K562 (cell line): ENCODE results near the gene SPOCK2. TPM values are rescaled to one million over a fixed set of nuclear protein-coding genes. Genes with fewer than 3 reads are reported as not detected.

ENCODE experiments used
- KLF6 ChIP-seq: fragments of 250-450 bp; sonication (Bioruptor Pico); IDR thresholded peaks from 2 replicates; pipeline ENCODE4 v1.4.0; 2020; ENCODE audit warnings: mild to moderate bottlenecking, moderate library complexity, borderline replicate concordance
- MYC ChIP-seq, 2 experiments: fragments of 250-450 bp in 1 of 2; sonication (Bioruptor Pico) in 1 of 2; IDR thresholded peaks; 2 replicates each; pipeline versions ENCODE4 v1.5.1 to v1.6.1; 2012 to 2021; ENCODE audit warnings: low read depth in 2 of 2, borderline replicate concordance in 1 of 2, improper control_type of control experiment in 1 of 2, low read length in 1 of 2, mild to moderate bottlenecking in 1 of 2, moderate library complexity in 1 of 2
- NFE2 ChIP-seq: IDR thresholded peaks from 2 replicates; pipeline ENCODE4 v1.6.1; 2014; ENCODE audit warnings: antibody characterized with exemption, low read depth
- TRIM24 ChIP-seq, 2 experiments: fragments of 450-650 bp; IDR thresholded peaks; 2 replicates each; pipeline ENCODE4 v1.6.1; 2016
- YY1 ChIP-seq, 3 experiments: IDR thresholded peaks; 2 replicates each; pipeline ENCODE4 v1.6.1; 2011; ENCODE audit warnings: low read length in 2 of 3, mild to moderate bottlenecking in 2 of 3, moderate library complexity in 2 of 3, borderline replicate concordance in 1 of 3, control low read depth in 1 of 3, low read depth in 1 of 3; ENCODE audit not compliant: insufficient read depth in 3 of 3, insufficient replicate concordance in 2 of 3, control insufficient read depth in 1 of 3, insufficient read length in 1 of 3; ENCODE audit errors: extremely low read depth in 1 of 3
- ZNF24 ChIP-seq: fragments of 450-650 bp; IDR thresholded peaks from 2 replicates; pipeline ENCODE4 v1.6.1; 2016
- polyA plus RNA-seq, 8 experiments: library from polyadenylated mRNA; depleted of rRNA in 4 of 8; stranded (reverse) in 5 of 8; unstranded in 3 of 8; fragments of >200 nt; fragmentation: Nextera tagmentation in 2 of 8; fragmentation: Illumina TruSeq in 1 of 8; extraction: Ambion mirVana in 2 of 8; extraction: Trizol in 1 of 8; gene quantifications; 2 replicates each; pipeline versions ENCODE4 v1.2.1 to v1.2.3, GENCODE V29; 2011 to 2014; ENCODE audit warnings: inconsistent platforms in 1 of 8, missing spikeins in 1 of 8
- total RNA-seq, 7 experiments: library from RNA; depleted of rRNA in 6 of 7; stranded (reverse); fragments of >200 nt in 6 of 7; fragmentation: Illumina TruSeq in 2 of 7; extraction: Trizol in 2 of 7; gene quantifications; 2 replicates each; pipeline versions ENCODE4 v1.2.1 to v1.2.3, GENCODE V29; 2011 to 2021; ENCODE audit warnings: low replicate concordance in 1 of 7
- TF ChIP-seq, protein P1 (sequence below): IDR thresholded peaks from 2 replicates; pipeline ENCODE4 v1.6.1; 2011; ENCODE audit warnings: borderline replicate concordance, low read depth, mild to moderate bottlenecking, moderate library complexity, low read length; ENCODE audit not compliant: insufficient read depth, poor library complexity, severe bottlenecking

The SPOCK2 gene
- total and polyA plus RNA-seq, 9 of the 15 experiments (the other 6 are each of a cell fraction or from before 2014, with no cell fraction given): 0.04 to 0.86 (median 0.11) TPM; not detected in 2

DNA sequence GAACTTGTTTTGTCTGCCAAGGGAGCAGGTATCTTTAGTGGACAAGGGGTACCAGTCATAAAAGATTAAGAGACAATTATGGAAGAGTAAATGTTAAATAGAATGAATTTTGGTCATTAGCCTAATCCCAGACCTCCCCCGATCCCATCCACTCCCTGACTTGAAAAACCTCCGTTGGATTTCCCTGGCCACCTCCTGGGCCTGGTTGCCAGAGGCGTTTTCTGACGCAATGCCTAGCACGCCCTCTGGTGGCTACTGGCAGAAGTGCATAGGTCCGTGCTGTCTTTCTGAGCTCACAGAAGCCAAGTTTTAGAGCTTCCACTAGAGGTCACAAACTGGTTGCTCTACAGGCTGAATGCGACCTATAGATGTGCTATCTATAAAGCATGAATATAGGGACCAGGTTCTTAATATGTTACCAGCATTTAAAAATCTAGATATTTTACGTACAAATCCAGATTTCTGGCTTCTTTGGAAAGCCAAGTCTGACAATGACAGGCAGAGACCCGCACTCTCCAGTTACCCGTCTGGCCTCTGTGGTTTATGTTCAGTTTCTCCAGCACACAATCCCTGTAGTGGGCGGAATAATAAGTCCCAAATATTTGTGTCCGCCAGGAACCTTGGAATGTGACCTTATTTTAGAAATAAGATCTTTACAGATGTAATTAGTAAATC, 39.8 kb downstream of the SPOCK2 start (continued):
- TF ChIP-seq MYC (IDR thresholded peaks at IDR 0.05; ENCODE audit: low read depth, low read length) (peak; percentile 64), MYC (CRISPR knock-in tag; IDR thresholded peaks at IDR 0.05; ENCODE audit: borderline replicate concordance, low read depth) (no peak), TRIM24 (IDR thresholded peaks at IDR 0.05) (0 out of 4 replicates have a peak, but pooled peaks of 1 of the 2 experiments have one; percentile 58), ZNF24 (0 out of 2 replicates have a peak, but pooled peaks have one; percentile 27), NFE2 (0 out of 2 replicates have a peak, but pooled peaks have one; percentile 2), YY1 (IDR thresholded peaks at IDR 0.05; ENCODE audit: borderline replicate concordance in 1 of 3, control insufficient read depth in 1 of 3, extremely low read depth in 1 of 3, insufficient read depth in 3 of 3, insufficient read length in 1 of 3, insufficient replicate concordance in 2 of 3, low read depth in 1 of 3, low read length in 2 of 3) (peak in 1 of 3 experiments; percentile 52), KLF6 (no peak)
- TF ChIP-seq, protein P1, sequence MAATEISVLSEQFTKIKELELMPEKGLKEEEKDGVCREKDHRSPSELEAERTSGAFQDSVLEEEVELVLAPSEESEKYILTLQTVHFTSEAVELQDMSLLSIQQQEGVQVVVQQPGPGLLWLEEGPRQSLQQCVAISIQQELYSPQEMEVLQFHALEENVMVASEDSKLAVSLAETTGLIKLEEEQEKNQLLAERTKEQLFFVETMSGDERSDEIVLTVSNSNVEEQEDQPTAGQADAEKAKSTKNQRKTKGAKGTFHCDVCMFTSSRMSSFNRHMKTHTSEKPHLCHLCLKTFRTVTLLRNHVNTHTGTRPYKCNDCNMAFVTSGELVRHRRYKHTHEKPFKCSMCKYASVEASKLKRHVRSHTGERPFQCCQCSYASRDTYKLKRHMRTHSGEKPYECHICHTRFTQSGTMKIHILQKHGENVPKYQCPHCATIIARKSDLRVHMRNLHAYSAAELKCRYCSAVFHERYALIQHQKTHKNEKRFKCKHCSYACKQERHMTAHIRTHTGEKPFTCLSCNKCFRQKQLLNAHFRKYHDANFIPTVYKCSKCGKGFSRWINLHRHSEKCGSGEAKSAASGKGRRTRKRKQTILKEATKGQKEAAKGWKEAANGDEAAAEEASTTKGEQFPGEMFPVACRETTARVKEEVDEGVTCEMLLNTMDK: peak; percentile 62
